OCI-LY7 (cell line): ENCODE data around the gene SMTN. TPM values are rescaled to one million over a fixed set of nuclear protein-coding genes. Genes with fewer than 3 reads are reported as not detected.

Experiments used
- BruUV-seq: library from RNA; stranded (reverse); fragments of 400-500 nt; replicated peaks from 2 replicates; lab custom pipeline; 2021; lab: Mats Ljungman, UMichigan
- CTCF ChIA-PET: fragments of 300-600 bp; sonication (Branson Sonifier 250); formaldehyde crosslinking; loops from one replicate; lab custom pipeline; 2022; ENCODE audit warnings: antibody characterized with exemption; ENCODE audit not compliant: unreplicated experiment; lab: Charles Lee
- POLR2A ChIA-PET: fragments of 300-600 bp; sonication (Branson Sonifier 250); formaldehyde crosslinking; loops from one replicate; lab custom pipeline; 2022; ENCODE audit warnings: antibody characterized with exemption; lab: Charles Lee
- DNase-seq: peaks from one replicate; pipeline ENCODE4 v3.0.0-alpha.2; 2015; ENCODE audit warnings: low spot score
- H2AFZ ChIP-seq: fragments of 200-600 bp; sonication (generic), shearing (Covaris generic); 2 replicates; pipeline ENCODE4 v1.6.1; 2014; ENCODE audit warnings: mild to moderate bottlenecking, antibody characterized with exemption, low read length, moderate library complexity
- H3K27ac ChIP-seq: fragments of 200-600 bp; sonication (generic); 2 replicates; pipeline ENCODE4 v1.5.1; 2014; ENCODE audit warnings: mixed run types, low read depth, mild to moderate bottlenecking, moderate library complexity, low read length, inconsistent platforms; ENCODE audit not compliant: poor library complexity, severe bottlenecking
- H3K36me3 ChIP-seq: fragments of 200-600 bp; sonication (generic); 2 replicates; pipeline ENCODE4 v1.6.1; 2014; ENCODE audit warnings: mild to moderate bottlenecking, antibody characterized with exemption, low read length, moderate library complexity, mixed read lengths; ENCODE audit not compliant: insufficient read depth
- H3K4me1 ChIP-seq: fragments of 200-600 bp; sonication (generic); 2 replicates; pipeline ENCODE4 v1.5.1; 2014; ENCODE audit warnings: mild to moderate bottlenecking, low read length; ENCODE audit not compliant: insufficient read depth, poor library complexity, severe bottlenecking
- H3K4me2 ChIP-seq: fragments of 200-600 bp; sonication (generic); 2 replicates; pipeline ENCODE4 v1.6.1; 2014; ENCODE audit warnings: mild to moderate bottlenecking, low read length
- H3K4me3 ChIP-seq: fragments of 200-600 bp; sonication (generic); 2 replicates; pipeline ENCODE4 v1.5.1; 2014; ENCODE audit warnings: mild to moderate bottlenecking, low read depth, low read length; ENCODE audit not compliant: poor library complexity, severe bottlenecking
- H3K79me2 ChIP-seq: fragments of 200-600 bp; sonication (generic); 2 replicates; pipeline ENCODE4 v1.6.1; 2016; ENCODE audit warnings: low read depth, mild to moderate bottlenecking, low read length, moderate library complexity, mixed read lengths; ENCODE audit not compliant: insufficient read depth
- H3K9me2 ChIP-seq: fragments of 200-600 bp; sonication (generic); 2 replicates; pipeline ENCODE4 v1.6.1; 2016; ENCODE audit warnings: mild to moderate bottlenecking, low read length, mixed read lengths; ENCODE audit not compliant: insufficient read depth
- H3K9me3 ChIP-seq: fragments of 200-600 bp; sonication (generic); 2 replicates; pipeline ENCODE4 v1.6.1; 2014; ENCODE audit warnings: mild to moderate bottlenecking, mixed run types, low read length, mixed read lengths
- H4K20me1 ChIP-seq: fragments of 200-600 bp; sonication (generic); 2 replicates; pipeline ENCODE4 v1.6.1; 2014; ENCODE audit warnings: mild to moderate bottlenecking, antibody characterized with exemption, low read length, moderate library complexity, mixed read lengths; ENCODE audit not compliant: insufficient read depth
- CTCF ChIP-seq: fragments of 200-600 bp; sonication (generic); conservative IDR thresholded peaks from 2 replicates; pipeline ENCODE4 v1.5.1; 2014; ENCODE audit warnings: mild to moderate bottlenecking, antibody characterized with exemption, low read length, moderate library complexity, mixed read lengths
- EZH2phosphoT487 ChIP-seq: fragments of 200-600 bp; sonication (generic); IDR thresholded peaks from 2 replicates; pipeline ENCODE4 v1.6.1; 2018; ENCODE audit warnings: low read depth, borderline replicate concordance, mild to moderate bottlenecking, mixed run types, antibody characterized with exemption, low read length, moderate library complexity, mixed read lengths
- intact Hi-C: fragments of 100-400 bp; cut with micrococcal nuclease; formaldehyde crosslinking; loops from one replicate; pipeline ENCODE4 v1.10.0; 2022; ENCODE audit not compliant: unreplicated experiment
- total RNA-seq, 2 experiments: library from RNA; depleted of rRNA in 1 of 2; stranded (reverse); fragments of >200 nt in 1 of 2; shearing (Covaris generic) in 1 of 2; gene quantifications; 2 replicates each; pipeline ENCODE4 v1.2.3, GENCODE V29; 2014 to 2022

The SMTN gene
- total RNA-seq, 2 experiments from 2014 or later, result 16.9 to 35.4 TPM

GRCh38 chr22:31123292-31123602 is 42.1 kb downstream of the SMTN start:
- no peak overlapping the region for H3K4me2 ChIP-seq
- no TSS peak for BruUV-seq
- no peaks in the 10 kb centered on the region for H3K9me2 ChIP-seq
- H3K79me2 ChIP-seq, result no peaks in the 10 kb centered on the region
- no peak for DNase-seq
- no peak for TF ChIP-seq CTCF
- TF ChIP-seq EZH2phosphoT487, result no peak
- no peak overlapping the region for H3K4me3 ChIP-seq
- peaks cover 8% of the 10 kb centered on the region for H3K4me1 ChIP-seq
- no peak overlapping the region for H2AFZ ChIP-seq
- intact Hi-C loops, result no loop called here
- no peak overlapping the region for H3K27ac ChIP-seq
- H4K20me1 ChIP-seq, result no peaks in the 10 kb centered on the region
- ChIA-PET POLR2A (no interaction called here), CTCF (no interaction called here)
- no peaks in the 10 kb centered on the region for H3K9me3 ChIP-seq
- no peaks in the 10 kb centered on the region for H3K36me3 ChIP-seq

GRCh38 chr22:31124290-31124689 is 43.2 kb downstream of the SMTN start:
- Histone ChIP-seq H3K27ac (no peak overlapping the region), H2AFZ (no peak overlapping the region), H3K9me2 (no peaks in the 10 kb centered on the region), H3K4me2 (no peak overlapping the region), H4K20me1 (no peaks in the 10 kb centered on the region), H3K4me1 (peaks cover 8% of the 10 kb centered on the region), H3K79me2 (no peaks in the 10 kb centered on the region), H3K9me3 (no peaks in the 10 kb centered on the region), H3K36me3 (no peaks in the 10 kb centered on the region), H3K4me3 (no peak overlapping the region)
- no TSS peak for BruUV-seq
- no peak for DNase-seq
- intact Hi-C loops, result no loop called here
- CTCF ChIA-PET, result no interaction called here
- POLR2A ChIA-PET, result no interaction called here
- no peak for TF ChIP-seq CTCF
- TF ChIP-seq EZH2phosphoT487, result no peak

- TF ChIP-seq CTCF (no peak), EZH2phosphoT487 (no peak)
- H4K20me1 ChIP-seq, result no peaks in the 10 kb centered on the region
- no peak overlapping the region for H3K27ac ChIP-seq
- no TSS peak for BruUV-seq
- H3K9me3 ChIP-seq, result no peaks in the 10 kb centered on the region
- no peak overlapping the region for H2AFZ ChIP-seq
- peaks cover 8% of the 10 kb centered on the region for H3K4me1 ChIP-seq
- H3K4me2 ChIP-seq, result no peak overlapping the region
- no peak overlapping the region for H3K4me3 ChIP-seq
- no peak for DNase-seq
- intact Hi-C loops, result no loop called here
- no peaks in the 10 kb centered on the region for H3K36me3 ChIP-seq
- no peaks in the 10 kb centered on the region for H3K9me2 ChIP-seq
- POLR2A ChIA-PET, result no interaction called here
- no peaks in the 10 kb centered on the region for H3K79me2 ChIP-seq
- CTCF ChIA-PET, result no interaction called here
These were observed 43.8 kb downstream of the SMTN start for GRCh38 chr22:31124811-31125465.
